ENCODE measurements around the gene COX15. TPM values are rescaled to one million over a fixed set of nuclear protein-coding genes. Genes with fewer than 3 reads are reported as not detected.
"Not testable (repeated sequence)": the region's sequence is repeated elsewhere in the genome, so short reads cannot be mapped to it uniquely, and the experiment has no call there.

COX15 gene
- total RNA-seq, 1 experiment from 2014 or later = 39.0 TPM

- no peak for DNase-seq (ENCODE audit: low read depth)
These were observed 9.1 kb upstream of the COX15 start for GRCh38 chr10:99740933-99741559.

GRCh38 chr10:99740260-99740659, 8.3 kb upstream of the COX15 start:
- no peak for DNase-seq (ENCODE audit: low read depth)

- not testable (repeated sequence) for DNase-seq (ENCODE audit: low read depth)
These were observed 2.2 kb upstream of the COX15 start for GRCh38 chr10:99734111-99734510.

GRCh38 chr10:99733366-99733765, 1.4 kb upstream of the COX15 start:
- DNase-seq (ENCODE audit: low read depth) = no peak

- no peak for DNase-seq (ENCODE audit: low read depth)
These were observed 458 bp downstream of the COX15 start for GRCh38 chr10:99731306-99732032.

- DNase-seq (ENCODE audit: low read depth) = no peak
These were observed 1.9 kb downstream of the COX15 start for GRCh38 chr10:99730026-99730425.

- no peak for DNase-seq (ENCODE audit: low read depth)
These were observed 11.5 kb downstream of the COX15 start for GRCh38 chr10:99720387-99720786.

- no peak for DNase-seq (ENCODE audit: low read depth)
These were observed 17.5 kb downstream of the COX15 start for GRCh38 chr10:99714446-99714845.

- DNase-seq (ENCODE audit: low read depth) = peak; percentile 8
These were observed 20.7 kb downstream of the COX15 start for GRCh38 chr10:99711129-99711719.

GRCh38 chr10:99709480-99710229, 22.3 kb downstream of the COX15 start:
- DNase-seq (ENCODE audit: low read depth) = no peak

GRCh38 chr10:99708428-99709012, 23.4 kb downstream of the COX15 start:
- no peak for DNase-seq (ENCODE audit: low read depth)

- DNase-seq (ENCODE audit: low read depth) = no peak
These were observed 31.3 kb downstream of the COX15 start for GRCh38 chr10:99700649-99701048.

GRCh38 chr10:99698504-99699080, 33.3 kb downstream of the COX15 start:
- no peak for DNase-seq (ENCODE audit: low read depth)

GRCh38 chr10:99695761-99696160, 36.2 kb downstream of the COX15 start:
- DNase-seq (ENCODE audit: low read depth) = no peak

- DNase-seq (ENCODE audit: low read depth) = no peak
These were observed 37.9 kb downstream of the COX15 start for GRCh38 chr10:99693933-99694583.

GRCh38 chr10:99689461-99689860, 42.5 kb downstream of the COX15 start:
- no peak for DNase-seq (ENCODE audit: low read depth)

- no peak for DNase-seq (ENCODE audit: low read depth)
These were observed 46.3 kb downstream of the COX15 start for GRCh38 chr10:99685597-99685967.

GRCh38 chr10:99682752-99683151, 49.2 kb downstream of the COX15 start:
- no peak for DNase-seq (ENCODE audit: low read depth)
